Epithelial cell of alveolus of lung (primary cell): ENCODE data around the gene ENOX2. TPM values are rescaled to one million over a fixed set of nuclear protein-coding genes. Genes with fewer than 3 reads are reported as not detected.

Experiments used
- total RNA-seq: library from RNA; depleted of rRNA; stranded (reverse); fragments of >200 nt; gene quantifications from 2 replicates; pipeline ENCODE4 v1.2.1, GENCODE V29; 2015

ENOX2 gene, protein sequence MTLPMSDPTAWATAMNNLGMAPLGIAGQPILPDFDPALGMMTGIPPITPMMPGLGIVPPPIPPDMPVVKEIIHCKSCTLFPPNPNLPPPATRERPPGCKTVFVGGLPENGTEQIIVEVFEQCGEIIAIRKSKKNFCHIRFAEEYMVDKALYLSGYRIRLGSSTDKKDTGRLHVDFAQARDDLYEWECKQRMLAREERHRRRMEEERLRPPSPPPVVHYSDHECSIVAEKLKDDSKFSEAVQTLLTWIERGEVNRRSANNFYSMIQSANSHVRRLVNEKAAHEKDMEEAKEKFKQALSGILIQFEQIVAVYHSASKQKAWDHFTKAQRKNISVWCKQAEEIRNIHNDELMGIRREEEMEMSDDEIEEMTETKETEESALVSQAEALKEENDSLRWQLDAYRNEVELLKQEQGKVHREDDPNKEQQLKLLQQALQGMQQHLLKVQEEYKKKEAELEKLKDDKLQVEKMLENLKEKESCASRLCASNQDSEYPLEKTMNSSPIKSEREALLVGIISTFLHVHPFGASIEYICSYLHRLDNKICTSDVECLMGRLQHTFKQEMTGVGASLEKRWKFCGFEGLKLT
- total RNA-seq = 6.9 and 7.0 TPM in 2 replicates

DNA sequence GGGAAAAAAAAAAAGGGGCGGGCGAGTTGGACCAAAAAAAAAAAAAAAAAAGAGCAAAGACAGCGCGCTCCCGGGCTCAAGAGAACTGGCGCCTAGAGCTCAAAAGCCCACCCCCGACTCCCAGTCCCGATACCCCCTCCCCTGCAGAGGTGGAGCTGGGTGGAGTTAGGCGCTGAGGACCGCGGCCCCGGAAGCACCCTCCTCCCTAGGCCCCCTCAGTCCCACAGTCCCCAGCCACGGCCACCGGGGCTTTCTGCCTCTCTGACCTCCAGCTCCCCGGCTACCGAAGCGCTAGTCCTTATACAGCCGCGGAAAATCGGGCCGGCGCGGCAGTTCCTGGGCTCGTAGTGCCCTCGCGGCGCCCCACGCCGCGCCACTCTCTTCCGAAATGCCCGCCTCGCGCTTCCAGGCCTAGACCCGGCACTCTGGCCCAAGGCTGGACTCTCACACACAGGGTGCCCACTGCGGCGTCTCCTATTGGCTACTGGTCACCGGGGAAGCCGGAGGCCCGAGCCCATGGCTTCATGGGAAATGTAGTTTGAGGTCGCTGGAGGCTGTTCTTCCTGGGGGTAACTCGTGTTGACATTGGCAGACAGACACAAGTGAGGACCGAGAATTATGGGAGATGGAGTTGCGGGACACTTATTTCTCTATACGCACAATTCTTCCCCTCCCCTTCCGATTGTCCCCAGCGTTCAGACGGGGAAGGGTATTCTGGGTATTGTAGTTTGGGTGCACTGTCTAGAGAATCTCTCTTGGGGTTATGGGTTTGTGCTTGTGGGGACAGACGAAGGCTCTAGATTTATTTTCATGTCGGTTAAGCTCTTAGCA is at the start of gene ENOX2:
ENOX2 (minus strand) TSS at position 427 of the 831 bp plus-strand sequence. CDS start 199,993 bp downstream, outside the sequence.

Other genes starting within 250 kb of the ENOX2 start
- gene ARHGAP36, start 155.1 kb upstream of the ENOX2 start, total RNA-seq = not detected in 2 replicates